Panc1 (cell line): Measurements from ENCODE around the gene PTTG1IP.

Source experiments
- CTCF ChIP-seq: fragments of 450-650 bp; IDR thresholded peaks from 2 replicates; pipeline ENCODE4 v1.5.1; 2017; ENCODE audit warnings: mild to moderate bottlenecking
- POLR2AphosphoS5 ChIP-seq: IDR thresholded peaks from 2 replicates; pipeline ENCODE4 v1.6.1; 2012; ENCODE audit warnings: mild to moderate bottlenecking, low read depth, low read length, moderate library complexity
- REST ChIP-seq, 2 experiments: IDR thresholded peaks; 2 replicates each; pipeline ENCODE4 v1.6.1; 2011 to 2012; ENCODE audit warnings: low read depth in 2 of 2, control low read depth in 1 of 2, low read length in 1 of 2, mild to moderate bottlenecking in 1 of 2, moderate library complexity in 1 of 2; ENCODE audit not compliant: insufficient read depth in 1 of 2
- SIN3A ChIP-seq: IDR thresholded peaks from 2 replicates; pipeline ENCODE4 v1.6.1; 2012; ENCODE audit warnings: low read depth, mild to moderate bottlenecking, low read length, moderate library complexity, borderline replicate concordance; ENCODE audit not compliant: insufficient read depth
- TCF7L2 ChIP-seq: IDR thresholded peaks from 2 replicates; pipeline ENCODE4 v1.6.1; 2011; ENCODE audit warnings: mild to moderate bottlenecking, low read depth, low read length, inconsistent platforms

- TF ChIP-seq CTCF = no peak
- TF ChIP-seq REST (IDR thresholded peaks at IDR 0.05; ENCODE audit: insufficient read depth in 1 of 2, low read depth in 2 of 2, low read length in 1 of 2) = no peak
- no peak for TF ChIP-seq SIN3A
- no peak for TF ChIP-seq TCF7L2
- TF ChIP-seq POLR2AphosphoS5 = no peak
These were observed 5.3 kb downstream of the PTTG1IP start for GRCh38 chr21:44867999-44868700.
